ENCODE results near the gene NKX3-2.

DNA sequence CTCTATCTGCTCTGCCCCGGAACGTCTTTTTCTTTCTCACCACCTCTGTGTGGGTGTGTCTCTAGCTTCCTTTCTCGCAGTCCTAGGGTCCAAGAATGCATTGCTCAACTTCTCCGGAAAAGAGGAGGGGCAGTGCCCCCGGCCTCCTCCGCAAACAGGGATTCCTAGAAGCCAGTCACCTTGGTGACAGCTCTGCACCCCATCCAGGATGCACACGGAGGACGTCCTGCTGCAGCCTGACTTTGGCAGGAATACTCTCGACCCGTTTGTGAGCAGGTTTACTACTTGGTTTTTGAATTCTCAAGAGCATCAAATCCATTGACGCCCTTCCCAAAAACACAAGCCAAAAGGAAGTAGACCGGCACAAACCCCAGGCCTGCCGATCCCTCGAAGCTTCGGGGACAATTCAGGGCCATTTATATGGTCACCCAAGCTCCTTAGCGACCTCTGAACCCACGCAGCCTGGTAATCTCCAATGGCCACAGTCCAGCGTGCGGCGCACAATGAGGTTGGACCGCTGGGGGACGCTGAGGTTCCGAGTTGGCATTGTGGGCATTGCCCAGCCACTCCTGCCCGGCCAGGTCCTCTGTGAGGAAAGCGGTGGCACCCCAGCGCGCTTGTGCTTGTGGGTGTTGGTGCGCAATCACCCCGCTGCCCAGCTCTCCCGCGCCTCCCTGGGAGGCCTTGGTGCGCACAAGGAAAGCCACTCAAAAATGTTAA is 9.8 kb downstream of the NKX3-2 start:
- no peak for TF ChIP-seq GATA2 (IDR thresholded peaks at IDR 0.05; ENCODE audit: low read depth, low read length)
- no peak for TF ChIP-seq GATA3 (IDR thresholded peaks at IDR 0.05; ENCODE audit: low read depth, low read length)

Data from SH-SY5Y (cell line).